ENCODE data around the gene CBL.

Gene CBL

GRCh38 chr11:119309411-119309810 is 103.3 kb downstream of the CBL start:
- no peak for DNase-seq (ENCODE audit: low read depth in 2 of 3, low spot score in 2 of 3)

GRCh38 chr11:119309953-119310681 is 104.0 kb downstream of the CBL start:
- no peak for DNase-seq (ENCODE audit: low read depth in 2 of 3, low spot score in 2 of 3)

GRCh38 chr11:119310682-119311052 is 104.5 kb downstream of the CBL start:
- no peak for DNase-seq (ENCODE audit: low read depth in 2 of 3, low spot score in 2 of 3)

DNA sequence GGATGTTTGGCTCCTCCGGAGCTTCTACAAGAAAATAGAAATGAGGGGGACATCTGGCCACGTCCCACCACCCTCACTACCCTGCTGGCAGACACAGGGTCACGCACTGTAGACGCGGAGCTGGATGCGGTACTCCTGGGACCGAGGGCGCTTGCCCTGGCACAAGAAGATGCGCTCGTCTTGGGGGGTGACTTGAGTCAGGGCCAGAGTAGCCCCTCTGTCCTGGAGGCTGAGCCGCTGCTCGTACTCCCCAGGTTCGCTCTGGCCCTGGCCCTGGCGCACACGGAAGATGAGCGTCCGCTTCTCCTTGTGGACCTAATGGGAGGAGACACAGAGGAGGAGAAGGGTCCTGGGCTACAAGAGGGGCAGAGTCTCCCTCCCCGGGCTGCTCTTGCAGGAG is 108.6 kb downstream of the CBL start:
- no peak for DNase-seq (ENCODE audit: low read depth in 2 of 3, low spot score in 2 of 3)

- no peak for DNase-seq (ENCODE audit: low read depth in 2 of 3, low spot score in 2 of 3)
These were observed 109.2 kb downstream of the CBL start for GRCh38 chr11:119315131-119316015.

GRCh38 chr11:119316016-119316728 is 110.0 kb downstream of the CBL start:
- no peak for DNase-seq (ENCODE audit: low read depth in 2 of 3, low spot score in 2 of 3)

DNA sequence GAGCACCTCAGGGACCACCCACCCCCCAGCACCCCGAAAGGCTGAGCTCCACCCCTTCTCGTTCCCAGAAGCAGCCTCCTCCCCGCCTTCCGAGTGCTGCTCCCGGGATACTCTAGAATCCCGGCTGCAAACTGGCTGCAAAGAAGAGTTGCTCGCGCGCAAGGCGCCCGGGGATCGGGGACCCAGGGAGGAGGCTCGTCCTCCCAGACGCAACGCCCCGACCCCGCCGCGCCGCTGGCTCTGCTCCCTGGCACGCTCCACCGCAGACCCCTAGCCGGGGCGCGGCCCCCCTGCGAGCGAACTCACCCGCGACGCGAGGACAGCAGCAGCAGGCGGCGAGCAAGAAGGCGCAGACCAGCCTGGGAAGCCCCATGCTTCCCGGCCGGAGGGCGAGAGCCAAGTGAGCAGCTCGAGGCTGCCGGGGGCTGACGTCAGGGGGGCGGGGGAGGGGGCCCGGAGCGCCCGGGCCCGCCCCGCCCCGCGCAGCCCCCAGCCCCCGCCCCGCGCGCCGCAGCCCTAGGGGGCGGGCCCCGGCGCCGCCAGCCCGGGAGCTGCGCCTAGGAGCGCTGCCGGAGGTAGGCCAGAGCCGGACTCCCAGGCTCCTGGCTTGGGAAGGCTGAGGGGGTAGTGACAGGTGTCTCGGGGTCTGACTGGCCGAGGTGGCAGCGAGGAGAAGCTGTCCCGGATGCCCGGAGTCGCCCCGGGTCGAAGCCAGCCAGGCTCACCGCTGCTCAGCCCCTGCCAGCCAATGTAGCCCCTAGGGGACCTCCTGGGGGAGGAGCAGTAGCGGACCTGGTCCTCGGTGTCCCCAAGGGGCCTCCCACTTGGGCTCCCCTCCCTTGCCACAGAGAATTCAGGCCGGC is 110.8 kb downstream of the CBL start, which contains the start of gene MCAM:
Gene MCAM (minus strand): TSS at position 402 of the 863 bp plus-strand sequence. CDS start 29 bp downstream, at position 373.
- DNase-seq (ENCODE audit: low read depth in 2 of 3, low spot score in 2 of 3), result no peak

DNA sequence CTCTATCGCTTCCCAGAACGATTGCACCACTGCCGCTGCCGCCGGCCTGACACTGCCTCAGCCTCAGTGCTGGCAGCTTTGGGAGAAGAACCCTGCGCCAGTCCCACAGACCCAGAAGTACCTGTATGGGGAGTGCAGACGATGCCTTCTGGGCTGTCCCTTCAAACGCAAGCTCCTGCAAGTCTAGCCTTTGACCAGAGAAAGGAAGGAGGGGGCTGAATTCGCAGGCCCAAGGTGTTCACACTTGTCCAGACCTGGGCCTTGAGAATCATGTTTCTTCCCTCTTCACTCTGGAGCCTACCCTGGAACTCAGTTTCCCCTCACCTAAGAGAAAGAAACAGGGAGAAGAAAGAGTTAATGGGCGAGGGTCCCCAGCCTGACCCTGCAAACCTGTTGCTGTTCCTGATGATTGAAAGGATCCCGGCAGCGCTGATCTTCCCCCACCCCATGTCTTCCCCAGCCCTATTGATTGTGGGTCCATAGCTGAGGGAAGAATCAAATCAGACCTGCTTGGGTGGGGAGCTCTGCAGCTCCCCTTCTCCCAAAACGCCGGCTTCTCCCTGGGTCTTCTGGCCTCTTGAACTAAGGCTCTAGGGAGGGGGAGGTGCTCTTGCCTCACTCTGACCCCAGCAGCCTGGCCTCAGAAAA is 111.6 kb downstream of the CBL start:
- no peak for DNase-seq (ENCODE audit: low read depth in 2 of 3, low spot score in 2 of 3)

DNA sequence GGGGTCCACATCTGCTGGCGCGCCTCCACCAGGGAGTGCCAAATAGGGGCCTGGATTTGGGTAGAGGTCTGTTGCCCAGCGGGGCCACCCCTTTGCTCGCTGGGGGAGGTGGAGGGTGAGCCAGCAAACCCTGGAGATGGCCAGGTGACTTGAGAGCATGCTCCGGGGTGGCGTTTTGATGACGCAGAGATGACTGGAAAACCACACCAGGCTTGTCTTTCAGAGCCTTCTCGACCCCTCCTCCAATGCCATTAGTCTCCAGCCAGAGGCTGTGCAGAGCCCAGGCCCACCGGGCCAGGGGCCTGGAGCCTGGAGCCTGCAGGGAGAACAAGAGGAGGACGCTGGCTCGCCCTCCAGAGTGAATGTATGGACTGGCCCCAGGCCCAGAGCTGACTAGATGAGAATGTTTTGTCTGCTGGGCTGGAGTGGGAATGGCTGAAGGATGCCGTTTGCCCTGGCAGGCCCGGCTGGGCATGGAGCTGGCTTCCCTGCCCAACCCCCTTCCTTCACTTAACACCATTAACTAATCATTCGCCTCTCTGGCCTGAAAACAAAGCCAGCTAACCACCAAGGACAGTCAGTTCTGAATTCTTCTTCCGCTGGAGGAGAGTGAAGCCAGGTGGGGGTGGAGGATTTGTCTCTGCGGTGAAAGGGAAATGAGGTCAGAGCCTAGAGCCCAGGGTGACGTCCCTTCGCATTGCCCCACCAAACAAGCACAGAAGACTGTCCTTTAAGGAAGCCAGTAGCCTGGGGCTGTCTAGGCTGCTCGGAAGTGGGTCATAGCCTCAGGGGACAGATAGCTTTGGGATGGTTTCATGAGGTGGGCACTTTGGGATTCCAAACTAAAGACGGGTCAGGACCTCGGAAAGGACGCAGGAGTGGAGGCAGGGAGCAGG is 112.3 kb downstream of the CBL start:
- DNase-seq (ENCODE audit: low read depth in 2 of 3, low spot score in 2 of 3), result no peak

GRCh38 chr11:119319136-119319699 is 113.1 kb downstream of the CBL start:
- DNase-seq (ENCODE audit: low read depth in 2 of 3, low spot score in 2 of 3), result no peak

DNA sequence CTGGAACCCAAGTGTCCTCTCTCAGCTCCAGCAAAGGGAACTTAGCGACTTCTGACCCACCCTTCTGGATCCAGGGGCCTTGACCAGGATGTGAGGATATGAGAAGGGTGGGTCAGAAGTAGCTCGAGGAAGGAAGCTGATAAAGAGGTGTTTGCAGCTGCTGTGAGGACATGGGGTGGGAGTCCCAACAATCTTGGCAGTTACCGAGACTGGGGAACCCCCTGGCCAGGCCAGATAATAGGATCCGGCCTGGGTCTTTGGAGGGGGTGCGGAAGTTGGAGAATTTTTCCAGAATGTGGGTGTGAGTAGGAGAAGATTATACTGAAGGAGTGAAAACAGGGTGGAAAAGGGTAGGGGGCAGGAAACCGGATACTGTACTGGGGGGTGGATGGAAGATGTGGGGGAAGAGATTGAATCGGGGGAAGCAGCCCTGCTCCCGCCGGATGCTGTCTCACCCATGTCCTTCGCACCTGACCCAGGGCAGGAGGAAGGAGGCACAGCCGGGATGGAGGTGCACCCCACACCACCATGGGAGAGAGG is 113.6 kb downstream of the CBL start:
- no peak for DNase-seq (ENCODE audit: low read depth in 2 of 3, low spot score in 2 of 3)

GRCh38 chr11:119320240-119320775 is 114.2 kb downstream of the CBL start:
- DNase-seq (ENCODE audit: low read depth in 2 of 3, low spot score in 2 of 3), result no peak

GRCh38 chr11:119320776-119321524 is 114.8 kb downstream of the CBL start:
- peak in 1 of 3 experiments; percentile 42 for DNase-seq (ENCODE audit: low read depth in 2 of 3, low spot score in 2 of 3)

DNA sequence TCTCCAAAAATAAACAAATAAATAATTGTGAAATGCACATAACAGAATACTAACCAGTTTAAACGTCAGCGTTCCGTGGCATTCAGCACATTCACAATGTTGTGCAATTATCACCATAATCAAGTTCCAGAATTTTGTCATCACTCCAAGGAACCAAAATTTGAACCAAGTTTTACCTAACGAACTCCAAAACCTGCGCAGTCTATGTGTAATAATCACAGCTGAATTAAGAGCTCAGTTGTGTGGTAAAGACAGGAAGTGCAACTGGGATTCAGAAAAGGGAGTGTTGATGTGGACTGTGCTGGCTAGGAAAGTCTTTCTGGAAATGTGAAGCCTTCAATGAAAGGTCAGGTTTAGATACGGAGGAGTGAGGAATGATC is 116.2 kb downstream of the CBL start:
- DNase-seq (ENCODE audit: low read depth in 2 of 3, low spot score in 2 of 3), result no peak

DNA sequence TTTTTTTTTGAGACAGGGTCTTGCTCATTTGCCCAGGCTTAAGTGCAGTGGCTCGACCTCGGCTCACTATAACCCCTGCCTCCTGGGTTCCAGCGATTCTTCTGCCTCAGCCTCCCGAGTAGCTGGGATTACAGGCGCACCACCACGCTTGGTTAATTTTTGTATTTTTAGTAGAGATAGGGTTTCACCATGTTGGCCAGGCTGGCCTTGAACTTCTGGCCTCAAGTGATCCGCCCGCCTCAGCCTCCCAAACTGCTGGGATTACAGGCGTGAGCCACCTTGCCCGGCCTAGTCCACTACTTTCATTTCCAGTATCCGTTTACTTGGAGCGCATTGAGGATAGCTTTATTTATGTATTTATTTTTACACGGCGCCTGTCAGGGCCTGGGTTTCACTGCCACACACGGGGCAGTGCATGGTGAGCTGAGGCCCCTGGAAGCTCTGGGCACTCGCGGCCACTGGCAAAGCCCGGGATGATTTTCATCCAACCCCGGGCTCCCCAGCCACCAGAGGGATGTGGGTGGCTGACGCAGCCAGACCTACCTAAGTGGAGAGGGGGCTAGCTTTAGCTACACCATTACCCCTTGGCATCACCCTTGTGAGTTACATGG is 116.9 kb downstream of the CBL start:
- no peak for DNase-seq (ENCODE audit: low read depth in 2 of 3, low spot score in 2 of 3)

- DNase-seq (ENCODE audit: low read depth in 2 of 3, low spot score in 2 of 3), result peak in 2 of 3 experiments; percentile 78 to 87
These were observed 117.4 kb downstream of the CBL start for GRCh38 chr11:119323532-119324033.

DNA sequence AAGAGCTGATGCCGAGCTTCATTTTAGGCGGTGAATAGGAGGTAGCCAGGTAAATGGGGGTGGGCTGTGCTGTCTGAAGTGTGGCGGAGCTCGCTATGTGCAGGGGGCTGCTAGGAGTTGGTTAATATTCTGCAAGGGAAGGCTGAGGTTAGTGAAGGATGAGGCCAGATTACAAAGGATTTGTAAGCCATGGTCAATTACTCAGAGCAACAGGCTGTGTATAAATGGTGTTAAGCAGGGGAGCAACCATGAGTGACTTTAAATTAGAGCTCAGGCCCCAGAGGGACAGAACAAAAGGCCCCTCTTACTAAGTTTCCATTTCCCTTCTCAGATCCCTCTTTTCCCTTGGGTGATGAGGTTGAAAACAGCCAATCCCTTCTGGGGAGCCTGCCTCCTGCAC is 118.0 kb downstream of the CBL start:
- DNase-seq (ENCODE audit: low read depth in 2 of 3, low spot score in 2 of 3), result no peak
